SU-DHL-6 (cell line): ENCODE results near the gene SSNA1.

ENCODE experiments used
- CTCF ChIP-seq: fragments of 200-600 bp; sonication (generic); IDR thresholded peaks from one replicate; pipeline ENCODE4 v1.5.1; 2017; ENCODE audit warnings: antibody characterized with exemption, mild to moderate bottlenecking, low read length, moderate library complexity; ENCODE audit not compliant: insufficient read depth, poor library complexity, severe bottlenecking
- EZH2phosphoT487 ChIP-seq: fragments of 200-600 bp; sonication (generic), shearing (Covaris generic); conservative IDR thresholded peaks from 2 replicates; pipeline ENCODE4 v1.6.1; 2018; ENCODE audit warnings: mild to moderate bottlenecking, antibody characterized with exemption, low read length, moderate library complexity, mixed read lengths

- no peak for TF ChIP-seq CTCF
- TF ChIP-seq EZH2phosphoT487 = no peak
Measured at GRCh38 chr9:137236936-137237421, 48.5 kb downstream of the SSNA1 start.
